HL-60 (cell line): ENCODE measurements around the gene NKD2.

Experiments
- DNase-seq, 2 experiments: peaks; one replicate each; pipeline ENCODE4 v3.0.0-alpha.2; 2010 to 2020; ENCODE audit warnings: low read depth in 1 of 2, low spot score in 1 of 2
- H3K27ac ChIP-seq: fragments of 250-450 bp; sonication (Bioruptor Pico); replicated peaks from 2 replicates; pipeline ENCODE4 v1.5.1; 2020; ENCODE audit warnings: mild to moderate bottlenecking, moderate library complexity
- H3K27me3 ChIP-seq: fragments of 250-450 bp; sonication (Bioruptor Pico); 2 replicates; pipeline ENCODE4 v1.5.1; 2021; ENCODE audit warnings: mild to moderate bottlenecking, moderate library complexity; ENCODE audit not compliant: insufficient read depth, poor library complexity, severe bottlenecking
- H3K4me3 ChIP-seq: replicated peaks from 2 replicates; pipeline ENCODE4 v1.5.1; 2011; ENCODE audit warnings: mild to moderate bottlenecking, control low read depth, low read length; ENCODE audit not compliant: insufficient read depth
- GABPA ChIP-seq: IDR thresholded peaks from 2 replicates; pipeline ENCODE4 v1.6.1; 2012; ENCODE audit warnings: low read depth
- POLR2AphosphoS5 ChIP-seq: IDR thresholded peaks from 2 replicates; pipeline ENCODE4 v1.6.1; 2012; ENCODE audit warnings: low read depth
- SPI1 ChIP-seq: IDR thresholded peaks from 2 replicates; pipeline ENCODE4 v1.6.1; 2012; ENCODE audit warnings: low read depth, mild to moderate bottlenecking, borderline replicate concordance
- TF ChIP-seq, protein P1 (sequence below): IDR thresholded peaks from 2 replicates; pipeline ENCODE4 v1.6.1; 2012; ENCODE audit warnings: low read depth; ENCODE audit not compliant: insufficient replicate concordance
- TF ChIP-seq, protein P2 (sequence below): IDR thresholded peaks from one replicate; pipeline ENCODE4 v1.5.1; 2011; ENCODE audit warnings: low read length, control low read depth, inconsistent platforms; ENCODE audit not compliant: insufficient read depth

The NKD2 gene

DNA sequence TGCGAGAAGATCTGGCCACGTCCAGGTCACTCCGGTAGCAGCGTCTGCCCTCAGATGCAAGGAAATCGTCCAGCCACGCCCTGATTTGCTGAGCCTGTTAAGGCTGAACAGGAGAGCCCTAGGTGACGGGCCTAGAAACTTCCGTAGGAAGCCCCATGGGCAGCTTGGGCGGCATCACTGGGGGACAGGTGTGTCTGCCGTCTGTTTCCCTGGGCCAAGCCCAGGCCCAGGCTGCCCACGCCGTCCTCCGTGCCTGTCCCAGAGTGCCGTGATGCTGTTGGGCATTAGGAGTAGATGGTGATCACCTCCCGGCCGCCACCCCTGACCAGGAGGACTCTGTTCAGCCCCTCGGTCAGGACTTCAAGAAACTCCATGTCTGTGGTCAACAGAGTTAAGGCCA, 43.5 kb downstream of the NKD2 start:
- no peak for DNase-seq
- no peak overlapping the region for H3K4me3 ChIP-seq
- no peak overlapping the region for H3K27ac ChIP-seq
- TF ChIP-seq, protein P1, sequence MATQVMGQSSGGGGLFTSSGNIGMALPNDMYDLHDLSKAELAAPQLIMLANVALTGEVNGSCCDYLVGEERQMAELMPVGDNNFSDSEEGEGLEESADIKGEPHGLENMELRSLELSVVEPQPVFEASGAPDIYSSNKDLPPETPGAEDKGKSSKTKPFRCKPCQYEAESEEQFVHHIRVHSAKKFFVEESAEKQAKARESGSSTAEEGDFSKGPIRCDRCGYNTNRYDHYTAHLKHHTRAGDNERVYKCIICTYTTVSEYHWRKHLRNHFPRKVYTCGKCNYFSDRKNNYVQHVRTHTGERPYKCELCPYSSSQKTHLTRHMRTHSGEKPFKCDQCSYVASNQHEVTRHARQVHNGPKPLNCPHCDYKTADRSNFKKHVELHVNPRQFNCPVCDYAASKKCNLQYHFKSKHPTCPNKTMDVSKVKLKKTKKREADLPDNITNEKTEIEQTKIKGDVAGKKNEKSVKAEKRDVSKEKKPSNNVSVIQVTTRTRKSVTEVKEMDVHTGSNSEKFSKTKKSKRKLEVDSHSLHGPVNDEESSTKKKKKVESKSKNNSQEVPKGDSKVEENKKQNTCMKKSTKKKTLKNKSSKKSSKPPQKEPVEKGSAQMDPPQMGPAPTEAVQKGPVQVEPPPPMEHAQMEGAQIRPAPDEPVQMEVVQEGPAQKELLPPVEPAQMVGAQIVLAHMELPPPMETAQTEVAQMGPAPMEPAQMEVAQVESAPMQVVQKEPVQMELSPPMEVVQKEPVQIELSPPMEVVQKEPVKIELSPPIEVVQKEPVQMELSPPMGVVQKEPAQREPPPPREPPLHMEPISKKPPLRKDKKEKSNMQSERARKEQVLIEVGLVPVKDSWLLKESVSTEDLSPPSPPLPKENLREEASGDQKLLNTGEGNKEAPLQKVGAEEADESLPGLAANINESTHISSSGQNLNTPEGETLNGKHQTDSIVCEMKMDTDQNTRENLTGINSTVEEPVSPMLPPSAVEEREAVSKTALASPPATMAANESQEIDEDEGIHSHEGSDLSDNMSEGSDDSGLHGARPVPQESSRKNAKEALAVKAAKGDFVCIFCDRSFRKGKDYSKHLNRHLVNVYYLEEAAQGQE: no peak
- TF ChIP-seq GABPA: no peak
- no peak for TF ChIP-seq POLR2AphosphoS5
- TF ChIP-seq SPI1: no peak
- TF ChIP-seq, protein P2, sequence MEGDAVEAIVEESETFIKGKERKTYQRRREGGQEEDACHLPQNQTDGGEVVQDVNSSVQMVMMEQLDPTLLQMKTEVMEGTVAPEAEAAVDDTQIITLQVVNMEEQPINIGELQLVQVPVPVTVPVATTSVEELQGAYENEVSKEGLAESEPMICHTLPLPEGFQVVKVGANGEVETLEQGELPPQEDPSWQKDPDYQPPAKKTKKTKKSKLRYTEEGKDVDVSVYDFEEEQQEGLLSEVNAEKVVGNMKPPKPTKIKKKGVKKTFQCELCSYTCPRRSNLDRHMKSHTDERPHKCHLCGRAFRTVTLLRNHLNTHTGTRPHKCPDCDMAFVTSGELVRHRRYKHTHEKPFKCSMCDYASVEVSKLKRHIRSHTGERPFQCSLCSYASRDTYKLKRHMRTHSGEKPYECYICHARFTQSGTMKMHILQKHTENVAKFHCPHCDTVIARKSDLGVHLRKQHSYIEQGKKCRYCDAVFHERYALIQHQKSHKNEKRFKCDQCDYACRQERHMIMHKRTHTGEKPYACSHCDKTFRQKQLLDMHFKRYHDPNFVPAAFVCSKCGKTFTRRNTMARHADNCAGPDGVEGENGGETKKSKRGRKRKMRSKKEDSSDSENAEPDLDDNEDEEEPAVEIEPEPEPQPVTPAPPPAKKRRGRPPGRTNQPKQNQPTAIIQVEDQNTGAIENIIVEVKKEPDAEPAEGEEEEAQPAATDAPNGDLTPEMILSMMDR: no peak
- H3K27me3 ChIP-seq: no peaks in the 10 kb centered on the region

DNA sequence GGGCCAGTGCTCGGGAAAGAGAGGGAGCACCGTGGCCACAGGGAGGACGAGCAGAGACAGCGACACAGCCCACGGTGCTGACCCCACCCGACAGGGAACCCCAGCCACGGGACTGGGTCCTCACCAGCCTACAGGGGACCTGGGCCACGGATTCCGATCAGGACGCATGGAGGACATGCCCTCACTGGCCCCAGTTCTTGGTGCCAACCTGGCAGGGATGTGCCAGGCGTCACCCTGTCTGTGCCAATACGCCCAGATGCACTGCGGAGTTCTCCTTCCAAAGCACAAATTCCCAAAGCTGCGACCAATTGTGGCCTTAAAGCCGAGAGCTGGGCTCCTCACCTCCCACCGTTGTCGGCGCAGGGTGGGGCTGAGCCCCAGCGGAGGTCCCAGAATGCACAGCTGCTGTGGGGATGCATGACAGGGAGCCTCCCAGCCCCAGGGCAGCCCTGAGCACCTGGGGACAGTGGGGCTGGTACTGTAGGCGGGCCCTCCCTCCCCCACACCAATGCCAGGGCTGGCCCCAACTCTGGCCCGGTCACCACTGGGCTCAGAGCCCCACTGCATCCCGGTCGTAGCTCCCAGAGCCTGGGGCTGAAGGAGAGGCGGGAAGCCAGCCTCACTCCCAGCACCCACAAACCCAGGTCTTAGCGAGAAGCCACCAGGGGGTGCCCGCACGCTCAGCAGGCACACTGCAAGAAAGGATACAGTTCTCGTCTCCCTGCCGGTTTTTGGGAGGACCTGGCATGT, 44.2 kb downstream of the NKD2 start:
- DNase-seq: no peak
- no peaks in the 10 kb centered on the region for H3K27me3 ChIP-seq
- H3K4me3 ChIP-seq: no peak overlapping the region
- H3K27ac ChIP-seq: no peak overlapping the region
- TF ChIP-seq, protein P2: no peak
- TF ChIP-seq GABPA (no peak), POLR2AphosphoS5 (no peak), SPI1 (no peak)
- TF ChIP-seq, protein P1: no peak

DNA sequence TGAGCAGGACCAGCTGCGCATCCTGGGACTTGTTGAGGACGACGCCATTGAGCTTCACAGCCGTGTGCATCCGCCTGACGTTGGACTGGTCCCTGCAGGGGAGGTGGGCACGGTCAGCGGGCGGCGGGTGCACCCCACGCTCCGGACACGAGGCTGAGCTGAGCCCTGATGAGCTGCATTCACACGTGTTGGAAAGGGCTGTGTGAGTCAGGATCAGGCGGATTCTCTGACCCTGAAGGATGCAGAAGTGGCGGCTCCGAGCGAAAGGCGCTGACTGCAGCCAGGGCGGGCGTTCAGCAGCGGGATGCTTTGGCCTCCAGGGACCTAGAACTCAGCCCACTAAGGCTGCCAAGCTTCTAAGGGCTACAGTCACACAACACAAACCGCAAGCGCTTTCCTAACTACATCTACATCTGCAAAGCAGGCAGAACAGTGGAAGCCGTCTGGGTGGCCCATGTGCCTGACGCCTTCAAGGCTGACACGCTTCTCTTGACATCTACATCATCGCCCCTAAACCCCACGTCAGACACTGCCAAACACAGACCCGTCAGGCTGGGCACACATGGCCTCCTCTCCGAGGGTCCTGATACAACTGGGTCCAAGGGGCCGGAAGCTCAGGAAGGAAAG, 44.9 kb downstream of the NKD2 start:
- H3K27ac ChIP-seq: no peak overlapping the region
- no peaks in the 10 kb centered on the region for H3K27me3 ChIP-seq
- no peak overlapping the region for H3K4me3 ChIP-seq
- no peak for TF ChIP-seq POLR2AphosphoS5
- TF ChIP-seq, protein P1: no peak
- no peak for DNase-seq
